ENCODE data around the gene NID1.
"Not testable (repeated sequence)": the region's sequence is repeated elsewhere in the genome, so short reads cannot be mapped to it uniquely, and the experiment has no call there.

Gene NID1

GRCh38 chr1:236091933-236092318 lies 27.0 kb upstream of the NID1 start:
- DNase-seq = no peak

GRCh38 chr1:236090741-236091147 lies 25.9 kb upstream of the NID1 start:
- no peak for DNase-seq

GRCh38 chr1:236089046-236089773 lies 24.3 kb upstream of the NID1 start:
- DNase-seq = no peak

GRCh38 chr1:236086537-236086936 lies 21.6 kb upstream of the NID1 start:
- DNase-seq = no peak

GRCh38 chr1:236085545-236086159 lies 20.8 kb upstream of the NID1 start:
- no peak for DNase-seq

- DNase-seq = no peak
Observed at GRCh38 chr1:236084386-236084730, 19.5 kb upstream of the NID1 start.

- no peak for DNase-seq
Observed at GRCh38 chr1:236083650-236084385, 18.9 kb upstream of the NID1 start.

GRCh38 chr1:236082526-236082925 lies 17.6 kb upstream of the NID1 start:
- DNase-seq = no peak

- no peak for DNase-seq
Observed at GRCh38 chr1:236081546-236082227, 16.8 kb upstream of the NID1 start.

GRCh38 chr1:236079703-236080102 lies 14.8 kb upstream of the NID1 start:
- no peak for DNase-seq

- DNase-seq = no peak
Observed at GRCh38 chr1:236078993-236079392, 14.1 kb upstream of the NID1 start.

- DNase-seq = not testable (repeated sequence)
Observed at GRCh38 chr1:236078077-236078476, 13.2 kb upstream of the NID1 start.

GRCh38 chr1:236075848-236076247 lies 11.0 kb upstream of the NID1 start:
- DNase-seq = no peak

- no peak for DNase-seq
Observed at GRCh38 chr1:236073307-236073897, 8.5 kb upstream of the NID1 start.

GRCh38 chr1:236072001-236072400 lies 7.1 kb upstream of the NID1 start:
- no peak for DNase-seq

- no peak for DNase-seq
Observed at GRCh38 chr1:236070753-236071152, 5.9 kb upstream of the NID1 start.

- no peak for DNase-seq
Observed at GRCh38 chr1:236069796-236070195, 4.9 kb upstream of the NID1 start.

GRCh38 chr1:236067854-236068454 lies 3.1 kb upstream of the NID1 start:
- DNase-seq = no peak

- DNase-seq = no peak
Observed at GRCh38 chr1:236066828-236067386, 2.0 kb upstream of the NID1 start.

GRCh38 chr1:236066054-236066453 lies 1.2 kb upstream of the NID1 start:
- DNase-seq = no peak

GRCh38 chr1:236065509-236066005 lies 667 bp upstream of the NID1 start:
- DNase-seq = no peak
